Measurements from ENCODE around the gene BICD1.

- TF ChIP-seq CTCF (IDR thresholded peaks at IDR 0.05) (no peak), POLR2A (IDR thresholded peaks at IDR 0.05) (no peak)
Observed at GRCh38 chr12:32069071-32069470, 37.6 kb upstream of the BICD1 start.
